Measurements from ENCODE around the gene NR1D2.
A peak's percentile ranks its signal among the peaks of the same experiment; 100 is the strongest.

Gene NR1D2

DNA sequence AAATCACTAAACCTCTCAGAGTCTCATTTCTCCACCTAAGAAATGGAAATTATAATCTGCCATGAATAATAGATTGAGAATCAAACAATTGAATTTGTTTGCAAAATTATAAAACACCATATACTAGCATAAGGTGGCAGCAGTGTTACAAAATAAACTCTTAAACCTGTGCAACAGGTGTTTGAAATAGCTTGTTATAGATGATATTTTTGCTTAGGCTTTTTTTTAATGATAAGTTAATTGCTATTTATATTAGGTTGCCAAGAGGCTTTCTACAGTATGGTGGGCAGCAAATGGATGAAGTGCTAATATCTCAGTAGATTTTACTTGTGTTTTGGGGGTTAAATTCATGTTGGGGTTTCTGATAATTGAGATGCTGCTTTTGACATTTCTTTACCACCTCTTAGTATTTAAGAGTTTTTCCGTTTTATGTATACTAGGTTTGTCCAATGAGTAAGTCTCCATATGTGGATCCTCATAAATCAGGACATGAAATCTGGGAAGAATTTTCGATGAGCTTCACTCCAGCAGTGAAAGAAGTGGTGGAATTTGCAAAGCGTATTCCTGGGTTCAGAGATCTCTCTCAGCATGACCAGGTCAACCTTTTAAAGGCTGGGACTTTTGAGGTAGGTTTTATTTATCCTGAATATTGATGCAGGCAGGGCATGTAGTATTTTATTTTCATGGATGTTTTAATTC, 19.6 kb downstream of the NR1D2 start:
- no peak for DNase-seq (ENCODE audit: low read depth in 2 of 2)

DNA sequence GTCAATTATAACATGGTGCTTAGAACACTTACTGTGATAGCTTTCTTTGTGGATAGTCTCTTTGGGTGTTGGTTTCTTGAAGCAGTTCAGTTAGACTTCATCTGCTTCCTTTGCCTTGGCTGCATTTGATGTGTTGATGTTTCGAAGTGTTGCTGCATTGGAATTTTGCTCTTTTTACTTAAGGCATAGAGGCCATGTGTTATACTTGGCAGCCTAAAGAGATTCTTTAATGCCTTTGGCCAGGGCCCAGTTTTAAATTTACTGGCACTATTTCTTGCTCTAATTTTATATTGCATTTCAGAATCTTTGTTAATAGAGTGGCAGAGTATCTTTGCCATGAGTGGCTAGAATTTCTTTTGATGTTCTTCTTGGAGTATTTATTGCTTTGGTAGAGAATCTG, 21.2 kb downstream of the NR1D2 start:
- no peak for DNase-seq (ENCODE audit: low read depth in 2 of 2)

- DNase-seq (ENCODE audit: low read depth in 2 of 2) = no peak
Measured at GRCh38 chr3:23968463-23969184, 23.5 kb downstream of the NR1D2 start.

- DNase-seq (ENCODE audit: low read depth in 2 of 2) = no peak
Measured at GRCh38 chr3:23969393-23969792, 24.3 kb downstream of the NR1D2 start.

- no peak for DNase-seq (ENCODE audit: low read depth in 2 of 2)
Measured at GRCh38 chr3:23971684-23972083, 26.6 kb downstream of the NR1D2 start.

GRCh38 chr3:23976555-23976954, 31.5 kb downstream of the NR1D2 start:
- DNase-seq (ENCODE audit: low read depth in 2 of 2) = no peak

DNA sequence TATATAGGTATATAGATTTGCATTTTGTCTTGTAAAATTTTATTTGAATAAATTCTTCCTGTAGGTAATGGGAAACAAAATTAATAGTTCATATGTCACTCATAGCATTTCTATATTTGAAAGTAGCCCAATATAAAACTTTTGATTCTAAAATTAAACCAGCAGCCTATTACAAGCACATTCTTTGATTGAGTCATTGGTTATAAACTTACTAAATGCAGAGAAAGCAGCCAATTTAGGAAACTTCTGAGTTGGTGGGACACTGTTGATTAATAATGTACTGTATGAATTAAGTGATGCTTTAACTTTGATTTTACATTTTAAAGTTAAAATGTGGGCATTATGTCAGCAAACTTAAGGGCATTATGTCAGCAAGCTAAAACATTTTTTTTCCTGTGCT, 34.5 kb downstream of the NR1D2 start:
- DNase-seq (ENCODE audit: low read depth in 2 of 2) = no peak

DNA sequence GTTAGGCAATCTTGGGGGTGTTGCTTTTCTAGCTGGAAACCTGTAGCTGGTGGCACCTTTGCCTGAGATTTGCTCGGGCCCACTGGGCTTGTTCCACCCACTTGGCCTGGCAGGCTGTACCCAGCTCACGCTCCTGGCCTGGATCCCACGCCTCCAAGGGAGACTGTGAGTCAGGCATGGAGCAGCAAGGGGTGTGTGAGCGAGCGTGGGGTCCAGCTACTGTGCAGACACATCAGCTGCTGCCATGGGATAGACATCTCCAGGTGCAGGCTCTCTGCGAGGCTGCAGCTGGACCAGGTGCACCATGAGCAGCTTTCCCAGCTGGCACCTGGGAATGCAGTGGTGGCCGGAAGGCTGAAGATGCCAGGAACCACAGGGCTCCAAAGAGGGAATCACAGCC, 36.0 kb downstream of the NR1D2 start:
- no peak for DNase-seq (ENCODE audit: low read depth in 2 of 2)

DNA sequence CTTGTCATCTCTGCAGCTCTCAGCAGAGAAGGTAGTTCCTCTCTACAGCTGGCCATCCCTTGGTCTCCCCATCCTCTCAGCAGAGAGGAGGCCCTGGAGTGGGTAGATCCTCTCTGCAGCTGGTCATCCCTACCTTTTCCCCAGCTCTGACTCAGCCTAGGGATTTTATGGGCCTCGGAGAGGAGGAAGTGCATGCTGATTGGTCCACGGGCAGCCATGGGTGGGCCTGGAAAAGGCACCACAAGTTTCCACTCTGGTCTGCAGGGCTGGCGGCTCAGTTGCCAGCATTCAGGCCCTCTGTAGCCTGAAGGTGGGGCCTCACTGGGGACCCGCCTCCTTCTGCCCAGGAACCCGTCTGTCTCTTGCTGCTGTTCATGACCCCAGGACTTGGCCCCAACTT, 36.9 kb downstream of the NR1D2 start:
- DNase-seq (ENCODE audit: low read depth in 2 of 2) = no peak

DNA sequence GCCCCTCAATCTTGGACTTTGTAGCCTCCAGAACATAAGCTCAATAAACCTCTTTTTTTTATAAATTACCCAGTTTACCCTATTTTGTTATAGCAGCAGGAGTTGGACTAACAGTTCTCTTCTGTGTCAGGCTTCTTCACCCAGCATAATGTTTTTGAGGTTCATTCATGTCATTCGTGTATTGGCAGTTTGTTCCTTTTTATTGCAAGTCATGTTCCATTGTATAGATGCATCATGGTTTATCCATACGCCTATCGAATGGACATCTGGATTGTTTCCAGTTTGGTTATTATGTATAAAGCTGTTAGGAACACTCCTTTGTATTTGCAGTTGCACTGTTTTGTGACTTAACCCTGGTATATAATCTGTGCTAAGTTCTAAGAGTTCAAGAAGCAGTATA, 39.8 kb downstream of the NR1D2 start:
- no peak for DNase-seq (ENCODE audit: low read depth in 2 of 2)

- DNase-seq (ENCODE audit: low read depth in 2 of 2) = no peak
Measured at GRCh38 chr3:23985747-23986544, 40.9 kb downstream of the NR1D2 start.

- no peak for DNase-seq (ENCODE audit: low read depth in 2 of 2)
Measured at GRCh38 chr3:23987356-23987755, 42.3 kb downstream of the NR1D2 start.

- DNase-seq (ENCODE audit: low read depth in 2 of 2) = no peak
Measured at GRCh38 chr3:23991306-23991682, 46.2 kb downstream of the NR1D2 start.

DNA sequence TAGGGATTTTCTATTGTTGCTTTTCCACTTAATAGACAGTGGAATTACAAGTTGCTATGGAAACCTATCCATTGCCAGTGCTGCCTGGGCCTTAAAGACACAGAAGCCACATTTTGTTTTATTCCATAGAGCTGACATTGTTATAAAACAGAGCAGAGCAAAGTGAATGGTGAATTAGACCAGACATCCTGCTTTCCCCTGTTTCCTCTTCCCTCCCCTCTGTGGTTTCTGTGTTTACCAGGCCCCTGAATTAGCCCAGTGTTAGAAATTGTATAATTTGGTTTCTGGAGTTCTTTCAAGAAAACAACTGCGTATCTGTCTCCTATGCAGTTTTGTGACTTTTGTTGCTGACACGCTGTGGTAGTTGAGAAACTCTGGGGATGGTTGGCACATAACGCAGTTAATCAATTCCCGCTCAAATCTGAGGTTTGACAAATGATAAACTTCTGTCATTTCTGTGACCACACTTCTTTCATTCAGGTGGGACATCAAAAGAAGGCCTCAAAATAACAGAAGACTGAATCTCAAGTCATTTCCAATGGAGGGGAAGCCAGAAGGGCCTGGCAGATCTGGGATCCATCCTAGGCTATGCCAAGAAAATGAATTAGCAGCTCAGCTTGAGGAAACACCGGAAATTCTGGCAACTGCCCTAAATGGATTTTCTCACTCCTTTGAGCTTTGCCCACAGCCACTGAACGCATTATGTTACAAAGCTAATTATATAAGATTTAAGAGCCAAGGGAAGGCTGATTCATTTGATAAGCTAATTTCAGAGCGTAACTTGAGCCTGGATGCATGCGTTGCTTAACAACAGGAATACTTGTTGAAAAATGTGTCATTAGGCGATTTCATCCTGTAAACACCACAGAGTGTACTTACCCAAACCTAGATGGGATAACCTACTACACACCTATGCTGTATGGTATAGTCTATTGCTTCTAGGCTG, 46.9 kb downstream of the NR1D2 start:
- no peak for DNase-seq (ENCODE audit: low read depth in 2 of 2)

GRCh38 chr3:23993556-23994243, 48.6 kb downstream of the NR1D2 start:
- DNase-seq (ENCODE audit: low read depth in 2 of 2) = no peak

DNA sequence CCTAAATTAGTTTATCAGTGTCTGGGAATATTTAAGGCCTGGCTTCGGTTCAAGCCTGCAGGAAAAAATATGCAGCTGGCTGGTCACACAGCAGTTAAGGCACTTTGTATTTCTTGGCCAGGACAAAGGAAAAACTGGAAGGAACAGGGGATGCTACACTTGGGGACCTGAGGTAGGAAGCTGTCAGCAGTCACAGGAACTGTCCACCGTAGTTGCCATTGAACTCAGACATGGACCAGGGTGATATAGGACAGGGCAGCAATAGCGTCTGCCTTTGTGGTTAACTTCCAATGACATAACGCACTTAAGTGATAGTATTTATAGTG, 49.1 kb downstream of the NR1D2 start:
- no peak for DNase-seq (ENCODE audit: low read depth in 2 of 2)

GRCh38 chr3:23995219-23995618, 50.1 kb downstream of the NR1D2 start:
- no peak for DNase-seq (ENCODE audit: low read depth in 2 of 2)

DNA sequence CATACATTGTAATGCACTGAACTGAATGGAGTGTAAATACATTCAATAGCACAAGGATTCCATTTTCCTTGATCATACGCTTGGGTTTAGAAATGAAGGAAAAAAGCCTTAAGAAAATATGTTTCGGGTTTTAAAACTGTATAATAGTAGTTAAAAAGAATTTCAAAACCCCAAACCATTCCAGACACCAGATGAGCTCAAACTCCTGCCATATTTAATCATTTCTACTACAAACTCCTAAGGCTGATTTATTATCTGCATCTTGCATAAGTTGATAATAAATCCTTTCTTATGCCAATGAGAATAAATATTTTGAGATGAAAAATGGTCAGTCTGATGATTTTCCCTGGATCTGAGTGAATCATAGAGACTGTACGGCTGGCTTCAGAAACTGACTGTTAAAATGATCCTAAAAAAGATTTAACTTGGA, 51.0 kb downstream of the NR1D2 start:
- DNase-seq (ENCODE audit: low read depth in 2 of 2) = no peak

DNA sequence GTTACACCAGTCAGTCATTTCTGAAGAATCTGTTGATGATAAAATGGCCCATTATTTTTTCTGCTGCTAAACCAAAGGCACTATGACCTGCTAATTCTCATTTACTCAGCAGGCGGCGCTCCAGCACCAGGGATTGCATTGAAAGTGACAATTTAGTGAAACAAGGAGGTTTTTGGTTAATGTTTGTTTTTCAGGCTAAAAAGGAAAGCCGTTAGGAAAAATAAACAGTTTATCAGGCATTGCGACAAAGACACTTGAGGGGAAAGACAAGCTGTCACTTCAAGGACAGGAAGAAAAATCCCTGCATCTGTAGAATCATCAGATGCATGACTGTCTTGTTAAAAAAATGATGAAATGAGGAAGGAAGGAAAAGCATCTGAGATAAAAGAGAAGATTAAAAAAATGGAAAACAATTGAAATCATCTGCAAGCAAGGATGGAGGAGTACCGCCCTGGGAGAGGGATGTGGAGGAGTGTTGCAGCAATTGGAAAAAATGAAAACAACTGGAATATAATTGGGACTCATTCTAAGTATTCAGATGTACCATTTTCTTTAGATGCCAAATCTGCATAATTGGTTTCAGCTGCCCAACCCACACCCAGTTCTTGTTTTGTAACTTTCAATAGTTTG, 54.0 kb downstream of the NR1D2 start:
- peak; percentile 16 to 17 for DNase-seq (ENCODE audit: low read depth in 2 of 2)

DNA sequence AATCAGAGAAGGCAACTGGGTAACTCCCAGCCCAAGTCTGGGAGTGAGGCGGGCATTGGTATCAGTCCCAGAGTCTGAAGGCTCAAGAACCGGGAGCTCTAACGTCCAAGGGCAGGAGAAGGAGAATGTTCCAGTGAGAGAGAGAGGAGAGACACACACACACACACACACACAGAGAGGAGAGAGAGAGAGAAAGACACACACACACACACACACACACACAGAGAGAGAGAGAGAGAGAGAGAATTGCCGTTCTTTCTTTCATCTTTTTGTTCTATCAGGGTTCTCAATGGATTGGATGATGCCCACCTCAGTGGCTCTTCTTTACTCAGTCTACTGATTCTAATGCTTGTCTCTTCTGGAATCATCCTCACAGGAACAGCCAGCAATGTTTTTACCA, 57.0 kb downstream of the NR1D2 start:
- no peak for DNase-seq (ENCODE audit: low read depth in 2 of 2)

DNA sequence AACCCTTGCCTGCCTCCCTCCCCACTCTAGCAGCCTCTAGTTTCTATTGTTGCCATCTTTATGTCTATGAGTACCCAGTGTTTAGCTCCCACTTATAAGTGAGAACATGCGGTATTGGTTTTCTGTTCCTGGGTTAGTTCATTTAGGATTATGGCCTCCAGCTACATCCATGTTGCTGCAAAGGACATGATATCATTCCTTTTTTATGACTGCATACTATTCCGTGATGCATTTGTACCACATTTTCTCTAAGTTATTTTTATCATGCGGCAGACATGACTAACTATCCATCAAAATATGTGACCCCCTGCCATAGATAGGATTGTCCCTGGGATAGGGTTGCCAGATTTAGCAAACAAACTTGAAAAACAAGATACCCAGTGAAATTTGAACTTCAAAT, 58.4 kb downstream of the NR1D2 start:
- DNase-seq (ENCODE audit: low read depth in 2 of 2) = no peak

Measured in stimulated activated CD8-positive, alpha-beta memory T cell treated with anti-CD3 and anti-CD28 coated beads, Interleukin-2, amount 100 ng/mL, for 1 hour (primary cell).